Activated CD4-positive, alpha-beta T cell treated with anti-CD3 and anti-CD28 coated beads, Interleukin-10, Interleukin-2, amounts not matched to agents 100 ng/mL and 50 ng/mL, durations not matched to agents 16 hours and 8 hours (primary cell): ENCODE data around the gene DNAJB5.
A peak's percentile ranks its signal among the peaks of the same experiment; 100 is the strongest.
"Not testable (repeated sequence)": the region's sequence is repeated elsewhere in the genome, so short reads cannot be mapped to it uniquely, and the experiment has no call there.

ENCODE experiments used
- DNase-seq: peaks from one replicate; pipeline ENCODE4 v3.0.0-alpha.2; 2020

The DNAJB5 gene

GRCh38 chr9:35001285-35001677 is 11.7 kb downstream of the DNAJB5 start:
- no peak for DNase-seq

- DNase-seq: peak; percentile 47
These were observed 12.4 kb downstream of the DNAJB5 start for GRCh38 chr9:35001803-35002502.

- no peak for DNase-seq
These were observed 13.1 kb downstream of the DNAJB5 start for GRCh38 chr9:35002623-35003022.

- not testable (repeated sequence) for DNase-seq
These were observed 14.8 kb downstream of the DNAJB5 start for GRCh38 chr9:35004299-35004698.

GRCh38 chr9:35010351-35010958 is 20.9 kb downstream of the DNAJB5 start:
- DNase-seq: no peak

- DNase-seq: no peak
These were observed 25.0 kb downstream of the DNAJB5 start for GRCh38 chr9:35014517-35014916.

GRCh38 chr9:35023443-35023842 is 33.9 kb downstream of the DNAJB5 start:
- not testable (repeated sequence) for DNase-seq

- no peak for DNase-seq
These were observed 37.1 kb downstream of the DNAJB5 start for GRCh38 chr9:35026671-35027070.

GRCh38 chr9:35027374-35027773 is 37.8 kb downstream of the DNAJB5 start:
- DNase-seq: no peak

- DNase-seq: no peak
These were observed 38.3 kb downstream of the DNAJB5 start for GRCh38 chr9:35027860-35028259.

- no peak for DNase-seq
These were observed 38.8 kb downstream of the DNAJB5 start for GRCh38 chr9:35028341-35028740.

- DNase-seq: no peak
These were observed 39.7 kb downstream of the DNAJB5 start for GRCh38 chr9:35029241-35029640.

GRCh38 chr9:35029852-35030251 is 40.3 kb downstream of the DNAJB5 start:
- DNase-seq: no peak

- DNase-seq: no peak
These were observed 43.6 kb downstream of the DNAJB5 start for GRCh38 chr9:35033101-35033500.

GRCh38 chr9:35035851-35036701 is 46.5 kb downstream of the DNAJB5 start:
- DNase-seq: peak; percentile 69

- no peak for DNase-seq
These were observed 52.6 kb downstream of the DNAJB5 start for GRCh38 chr9:35042081-35042604.

GRCh38 chr9:35042891-35043545 is 53.5 kb downstream of the DNAJB5 start:
- DNase-seq: no peak

- no peak for DNase-seq
These were observed 54.5 kb downstream of the DNAJB5 start for GRCh38 chr9:35044071-35044470.
